Measurements from ENCODE around the gene RABL6.

RABL6 gene

GRCh38 chr9:136888454-136888853, 80.7 kb downstream of the RABL6 start:
- no peak for TF ChIP-seq CTCF (IDR thresholded peaks at IDR 0.05; ENCODE audit: low read depth, low read length)
- DNase-seq (ENCODE audit: extremely low read depth, low read depth): no peak

GRCh38 chr9:136889858-136890257, 82.1 kb downstream of the RABL6 start:
- no peak for TF ChIP-seq CTCF (IDR thresholded peaks at IDR 0.05; ENCODE audit: low read depth, low read length)
- DNase-seq (ENCODE audit: extremely low read depth, low read depth): no peak

GRCh38 chr9:136890661-136891060, 82.9 kb downstream of the RABL6 start:
- DNase-seq (ENCODE audit: extremely low read depth, low read depth): no peak
- TF ChIP-seq CTCF (IDR thresholded peaks at IDR 0.05; ENCODE audit: low read depth, low read length): no peak

Data from AG09319 (cell line).